ENCODE measurements around the gene KRT20.

GRCh38 chr17:40832840-40833239 lies 52.2 kb downstream of the KRT20 start:
- TF ChIP-seq CTCF (IDR thresholded peaks at IDR 0.05; ENCODE audit: low read length) (no peak), EZH2phosphoT487 (IDR thresholded peaks at IDR 0.05; ENCODE audit: low read length) (no peak), EZH2 (optimal IDR thresholded peaks at IDR 0.05; ENCODE audit: low read depth, low read length) (no peak)

Measured in MM.1S (cell line).